ENCODE data around the gene SDF2L1. TPM values are rescaled to one million over a fixed set of nuclear protein-coding genes. Genes with fewer than 3 reads are reported as not detected.
"Not testable (repeated sequence)": the region's sequence is repeated elsewhere in the genome, so short reads cannot be mapped to it uniquely, and the experiment has no call there.

The SDF2L1 gene
- total and polyA plus RNA-seq, 9 of the 15 experiments (the other 6 are each of a cell fraction or from before 2014, with no cell fraction given) = 15.1 to 989 (median 124) TPM

DNA sequence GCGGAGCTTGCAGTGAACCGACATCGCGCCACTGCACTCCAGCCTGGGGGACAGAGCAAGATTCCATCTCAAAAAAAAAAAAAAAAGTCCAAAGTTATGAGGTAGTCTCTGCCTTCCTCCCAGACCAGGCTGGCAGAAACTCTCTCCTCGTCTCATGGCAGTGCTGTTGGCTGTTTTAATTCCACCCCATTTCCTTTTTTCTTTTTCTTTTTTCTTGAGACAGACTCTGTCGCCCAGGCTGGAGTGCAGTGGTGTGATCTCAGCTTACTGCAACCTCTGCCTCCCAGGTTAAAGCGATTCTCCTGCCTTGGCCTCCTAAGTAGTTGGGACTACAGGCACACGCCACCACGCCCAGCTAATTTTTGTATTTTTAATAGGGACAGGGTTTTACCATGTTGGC is 50.8 kb downstream of the SDF2L1 start (continued):
- TF ChIP-seq, protein P1, sequence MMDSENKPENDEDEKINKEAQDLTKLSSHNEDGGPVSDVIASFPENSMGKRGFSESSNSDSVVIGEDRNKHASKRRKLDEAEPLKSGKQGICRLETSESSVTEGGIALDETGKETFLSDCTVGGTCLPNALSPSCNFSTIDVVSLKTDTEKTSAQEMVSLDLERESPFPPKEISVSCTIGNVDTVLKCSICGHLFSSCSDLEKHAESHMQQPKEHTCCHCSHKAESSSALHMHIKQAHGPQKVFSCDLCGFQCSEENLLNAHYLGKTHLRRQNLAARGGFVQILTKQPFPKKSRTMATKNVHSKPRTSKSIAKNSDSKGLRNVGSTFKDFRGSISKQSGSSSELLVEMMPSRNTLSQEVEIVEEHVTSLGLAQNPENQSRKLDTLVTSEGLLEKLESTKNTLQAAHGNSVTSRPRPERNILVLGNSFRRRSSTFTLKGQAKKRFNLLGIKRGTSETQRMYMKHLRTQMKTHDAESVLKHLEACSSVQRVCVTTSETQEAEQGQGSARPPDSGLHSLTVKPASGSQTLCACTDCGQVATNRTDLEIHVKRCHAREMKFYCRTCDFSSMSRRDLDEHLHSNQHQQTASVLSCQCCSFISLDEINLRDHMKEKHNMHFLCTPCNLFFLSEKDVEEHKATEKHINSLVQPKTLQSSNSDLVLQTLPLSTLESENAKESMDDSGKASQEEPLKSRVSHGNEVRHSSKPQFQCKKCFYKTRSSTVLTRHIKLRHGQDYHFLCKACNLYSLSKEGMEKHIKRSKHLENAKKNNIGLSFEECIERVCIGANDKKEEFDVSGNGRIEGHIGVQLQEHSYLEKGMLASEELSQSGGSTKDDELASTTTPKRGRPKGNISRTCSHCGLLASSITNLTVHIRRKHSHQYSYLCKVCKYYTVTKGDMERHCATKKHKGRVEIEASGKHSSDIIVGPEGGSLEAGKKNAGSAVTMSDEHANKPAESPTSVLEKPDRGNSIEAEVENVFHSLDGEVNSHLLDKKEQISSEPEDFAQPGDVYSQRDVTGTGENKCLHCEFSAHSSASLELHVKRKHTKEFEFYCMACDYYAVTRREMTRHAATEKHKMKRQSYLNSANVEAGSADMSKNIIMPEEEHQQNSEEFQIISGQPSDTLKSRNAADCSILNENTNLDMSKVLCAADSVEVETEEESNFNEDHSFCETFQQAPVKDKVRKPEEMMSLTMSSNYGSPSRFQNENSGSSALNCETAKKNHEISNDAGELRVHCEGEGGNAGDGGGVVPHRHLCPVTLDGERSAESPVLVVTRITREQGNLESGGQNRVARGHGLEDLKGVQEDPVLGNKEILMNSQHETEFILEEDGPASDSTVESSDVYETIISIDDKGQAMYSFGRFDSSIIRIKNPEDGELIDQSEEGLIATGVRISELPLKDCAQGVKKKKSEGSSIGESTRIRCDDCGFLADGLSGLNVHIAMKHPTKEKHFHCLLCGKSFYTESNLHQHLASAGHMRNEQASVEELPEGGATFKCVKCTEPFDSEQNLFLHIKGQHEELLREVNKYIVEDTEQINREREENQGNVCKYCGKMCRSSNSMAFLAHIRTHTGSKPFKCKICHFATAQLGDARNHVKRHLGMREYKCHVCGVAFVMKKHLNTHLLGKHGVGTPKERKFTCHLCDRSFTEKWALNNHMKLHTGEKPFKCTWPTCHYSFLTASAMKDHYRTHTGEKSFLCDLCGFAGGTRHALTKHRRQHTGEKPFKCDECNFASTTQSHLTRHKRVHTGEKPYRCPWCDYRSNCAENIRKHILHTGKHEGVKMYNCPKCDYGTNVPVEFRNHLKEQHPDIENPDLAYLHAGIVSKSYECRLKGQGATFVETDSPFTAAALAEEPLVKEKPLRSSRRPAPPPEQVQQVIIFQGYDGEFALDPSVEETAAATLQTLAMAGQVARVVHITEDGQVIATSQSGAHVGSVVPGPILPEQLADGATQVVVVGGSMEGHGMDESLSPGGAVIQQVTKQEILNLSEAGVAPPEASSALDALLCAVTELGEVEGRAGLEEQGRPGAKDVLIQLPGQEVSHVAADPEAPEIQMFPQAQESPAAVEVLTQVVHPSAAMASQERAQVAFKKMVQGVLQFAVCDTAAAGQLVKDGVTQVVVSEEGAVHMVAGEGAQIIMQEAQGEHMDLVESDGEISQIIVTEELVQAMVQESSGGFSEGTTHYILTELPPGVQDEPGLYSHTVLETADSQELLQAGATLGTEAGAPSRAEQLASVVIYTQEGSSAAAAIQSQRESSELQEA (IDR thresholded peaks at IDR 0.05; ENCODE audit: low read depth) = 0 out of 2 replicates have a peak, but pooled peaks have one; percentile 7
- TF ChIP-seq ZNF445 (CRISPR knock-in tag; IDR thresholded peaks at IDR 0.05; ENCODE audit: low read depth) = 0 out of 2 replicates have a peak, but pooled peaks have one; percentile 12
- TF ChIP-seq, protein P2, sequence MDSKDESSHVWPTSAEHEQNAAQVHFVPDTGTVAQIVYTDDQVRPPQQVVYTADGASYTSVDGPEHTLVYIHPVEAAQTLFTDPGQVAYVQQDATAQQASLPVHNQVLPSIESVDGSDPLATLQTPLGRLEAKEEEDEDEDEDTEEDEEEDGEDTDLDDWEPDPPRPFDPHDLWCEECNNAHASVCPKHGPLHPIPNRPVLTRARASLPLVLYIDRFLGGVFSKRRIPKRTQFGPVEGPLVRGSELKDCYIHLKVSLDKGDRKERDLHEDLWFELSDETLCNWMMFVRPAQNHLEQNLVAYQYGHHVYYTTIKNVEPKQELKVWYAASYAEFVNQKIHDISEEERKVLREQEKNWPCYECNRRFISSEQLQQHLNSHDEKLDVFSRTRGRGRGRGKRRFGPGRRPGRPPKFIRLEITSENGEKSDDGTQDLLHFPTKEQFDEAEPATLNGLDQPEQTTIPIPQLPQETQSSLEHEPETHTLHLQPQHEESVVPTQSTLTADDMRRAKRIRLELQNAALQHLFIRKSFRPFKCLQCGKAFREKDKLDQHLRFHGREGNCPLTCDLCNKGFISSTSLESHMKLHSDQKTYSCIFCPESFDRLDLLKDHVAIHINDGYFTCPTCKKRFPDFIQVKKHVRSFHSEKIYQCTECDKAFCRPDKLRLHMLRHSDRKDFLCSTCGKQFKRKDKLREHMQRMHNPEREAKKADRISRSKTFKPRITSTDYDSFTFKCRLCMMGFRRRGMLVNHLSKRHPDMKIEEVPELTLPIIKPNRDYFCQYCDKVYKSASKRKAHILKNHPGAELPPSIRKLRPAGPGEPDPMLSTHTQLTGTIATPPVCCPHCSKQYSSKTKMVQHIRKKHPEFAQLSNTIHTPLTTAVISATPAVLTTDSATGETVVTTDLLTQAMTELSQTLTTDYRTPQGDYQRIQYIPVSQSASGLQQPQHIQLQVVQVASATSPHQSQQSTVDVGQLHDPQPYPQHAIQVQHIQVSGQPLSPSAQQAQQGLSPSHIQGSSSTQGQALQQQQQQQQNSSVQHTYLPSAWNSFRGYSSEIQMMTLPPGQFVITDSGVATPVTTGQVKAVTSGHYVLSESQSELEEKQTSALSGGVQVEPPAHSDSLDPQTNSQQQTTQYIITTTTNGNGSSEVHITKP (IDR thresholded peaks at IDR 0.05; ENCODE audit: partially characterized antibody) = peak; percentile 97
- TF ChIP-seq TEAD1 (CRISPR knock-in tag; IDR thresholded peaks at IDR 0.05) = 0 out of 4 replicates have a peak, but pooled peaks of 1 of the 2 experiments have one; percentile 45
- TF ChIP-seq IFI16 (CRISPR knock-in tag; IDR thresholded peaks at IDR 0.05) = peak; percentile 63; the same call in 1 of the 2 replicates
- TF ChIP-seq, protein P3, sequence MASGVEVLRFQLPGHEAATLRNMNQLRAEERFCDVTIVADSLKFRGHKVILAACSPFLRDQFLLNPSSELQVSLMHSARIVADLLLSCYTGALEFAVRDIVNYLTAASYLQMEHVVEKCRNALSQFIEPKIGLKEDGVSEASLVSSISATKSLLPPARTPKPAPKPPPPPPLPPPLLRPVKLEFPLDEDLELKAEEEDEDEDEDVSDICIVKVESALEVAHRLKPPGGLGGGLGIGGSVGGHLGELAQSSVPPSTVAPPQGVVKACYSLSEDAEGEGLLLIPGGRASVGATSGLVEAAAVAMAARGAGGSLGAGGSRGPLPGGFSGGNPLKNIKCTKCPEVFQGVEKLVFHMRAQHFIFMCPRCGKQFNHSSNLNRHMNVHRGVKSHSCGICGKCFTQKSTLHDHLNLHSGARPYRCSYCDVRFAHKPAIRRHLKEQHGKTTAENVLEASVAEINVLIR (CRISPR knock-in tag; IDR thresholded peaks at IDR 0.05) = 0 out of 2 replicates have a peak, but pooled peaks have one; percentile 36
- TF ChIP-seq ARHGAP35 (IDR thresholded peaks at IDR 0.05; ENCODE audit: partially characterized antibody) = peak; percentile 7
- TF ChIP-seq ATF7 (IDR thresholded peaks at IDR 0.05) = peak; percentile 57
- 0 out of 2 replicates have a peak, but pooled peaks have one; percentile 13 for TF ChIP-seq HIVEP1 (CRISPR knock-in tag; IDR thresholded peaks at IDR 0.05)
- TF ChIP-seq CXXC5 (CRISPR knock-in tag; IDR thresholded peaks at IDR 0.05) = peak; percentile 30
- TF ChIP-seq ELF4 (CRISPR knock-in tag; IDR thresholded peaks at IDR 0.05) = peak; percentile 84; the same call in 1 of the 2 replicates
- TF ChIP-seq CREB1 (IDR thresholded peaks at IDR 0.05) = 0 out of 2 replicates have a peak, but pooled peaks have one; percentile 9
- TF ChIP-seq CREB1 (CRISPR knock-in tag; IDR thresholded peaks at IDR 0.05) = not testable (repeated sequence)
- peak; percentile 76 for TF ChIP-seq ZNF384 (IDR thresholded peaks at IDR 0.05; ENCODE audit: low read depth, low read length)
- peak in 1 of 2 experiments; percentile 54; a peak in 1 of 4 replicates for TF ChIP-seq FOXK2 (conservative IDR thresholded peaks at IDR 0.05 in 1 of 2, IDR thresholded peaks at IDR 0.05 in 1 of 2; ENCODE audit: low read depth in 2 of 2)
- 0 out of 2 replicates have a peak, but pooled peaks have one; percentile 17 for TF ChIP-seq HLTF (IDR thresholded peaks at IDR 0.05)
